ENCODE results near the gene DNAJC5G. TPM values are rescaled to one million over a fixed set of nuclear protein-coding genes. Genes with fewer than 3 reads are reported as not detected.

Gene DNAJC5G
- total and polyA plus RNA-seq, 11 donors, result 0.11 to 3.3 (median 1.2) TPM

DNA sequence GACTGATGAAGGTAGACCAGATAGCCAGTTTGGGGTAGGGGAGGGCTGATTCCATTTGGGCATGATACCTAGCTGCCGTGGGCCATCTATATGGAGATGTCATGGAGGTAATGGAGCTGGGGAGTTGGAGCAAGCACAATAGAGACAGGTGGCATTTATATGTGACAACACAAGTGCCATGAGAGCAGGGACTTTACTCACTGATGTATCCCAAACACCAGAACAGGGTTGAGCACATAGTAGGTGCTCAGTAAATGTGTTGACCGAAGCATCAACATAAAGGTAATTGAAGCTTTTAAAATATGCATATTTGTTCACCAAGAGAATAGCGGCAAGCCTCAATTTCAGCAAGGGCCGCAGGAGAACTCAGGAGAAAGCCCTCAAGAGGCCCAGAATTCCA, 27.3 kb upstream of the DNAJC5G start:
- 69 to 91% (median 80%) methylated on average over 4 of the region's 4 CpGs for WGBS, 4 donors
- Histone ChIP-seq H3K27ac (no peak overlapping the region), H3K4me1 (peaks cover 0 to 28% (median 6%) of the 10 kb centered on the region in 12 donors), H3K4me3 (no peak overlapping the region), H3K36me3 (peaks cover 0 to 23% (median 7%) of the 10 kb centered on the region in 9 donors), H3K9me3 (no peaks in the 10 kb centered on the region), H3K27me3 (peaks cover 0 to 25% (median 0%) of the 10 kb centered on the region in 9 donors)
- TF ChIP-seq, protein P1, sequence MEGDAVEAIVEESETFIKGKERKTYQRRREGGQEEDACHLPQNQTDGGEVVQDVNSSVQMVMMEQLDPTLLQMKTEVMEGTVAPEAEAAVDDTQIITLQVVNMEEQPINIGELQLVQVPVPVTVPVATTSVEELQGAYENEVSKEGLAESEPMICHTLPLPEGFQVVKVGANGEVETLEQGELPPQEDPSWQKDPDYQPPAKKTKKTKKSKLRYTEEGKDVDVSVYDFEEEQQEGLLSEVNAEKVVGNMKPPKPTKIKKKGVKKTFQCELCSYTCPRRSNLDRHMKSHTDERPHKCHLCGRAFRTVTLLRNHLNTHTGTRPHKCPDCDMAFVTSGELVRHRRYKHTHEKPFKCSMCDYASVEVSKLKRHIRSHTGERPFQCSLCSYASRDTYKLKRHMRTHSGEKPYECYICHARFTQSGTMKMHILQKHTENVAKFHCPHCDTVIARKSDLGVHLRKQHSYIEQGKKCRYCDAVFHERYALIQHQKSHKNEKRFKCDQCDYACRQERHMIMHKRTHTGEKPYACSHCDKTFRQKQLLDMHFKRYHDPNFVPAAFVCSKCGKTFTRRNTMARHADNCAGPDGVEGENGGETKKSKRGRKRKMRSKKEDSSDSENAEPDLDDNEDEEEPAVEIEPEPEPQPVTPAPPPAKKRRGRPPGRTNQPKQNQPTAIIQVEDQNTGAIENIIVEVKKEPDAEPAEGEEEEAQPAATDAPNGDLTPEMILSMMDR (IDR thresholded peaks at IDR 0.05), result no peak
- no peak for TF ChIP-seq POLR2A (IDR thresholded peaks at IDR 0.05)
- no peak for DNase-seq
- intact Hi-C loops (cut with DNase I), result loop anchor here in 1 of 10 donors (5.0 kb wide), 1 partner anchor 34 kb away; the partner anchor contains the start of gene TRIM54
- ATAC-seq, result no peak

DNA sequence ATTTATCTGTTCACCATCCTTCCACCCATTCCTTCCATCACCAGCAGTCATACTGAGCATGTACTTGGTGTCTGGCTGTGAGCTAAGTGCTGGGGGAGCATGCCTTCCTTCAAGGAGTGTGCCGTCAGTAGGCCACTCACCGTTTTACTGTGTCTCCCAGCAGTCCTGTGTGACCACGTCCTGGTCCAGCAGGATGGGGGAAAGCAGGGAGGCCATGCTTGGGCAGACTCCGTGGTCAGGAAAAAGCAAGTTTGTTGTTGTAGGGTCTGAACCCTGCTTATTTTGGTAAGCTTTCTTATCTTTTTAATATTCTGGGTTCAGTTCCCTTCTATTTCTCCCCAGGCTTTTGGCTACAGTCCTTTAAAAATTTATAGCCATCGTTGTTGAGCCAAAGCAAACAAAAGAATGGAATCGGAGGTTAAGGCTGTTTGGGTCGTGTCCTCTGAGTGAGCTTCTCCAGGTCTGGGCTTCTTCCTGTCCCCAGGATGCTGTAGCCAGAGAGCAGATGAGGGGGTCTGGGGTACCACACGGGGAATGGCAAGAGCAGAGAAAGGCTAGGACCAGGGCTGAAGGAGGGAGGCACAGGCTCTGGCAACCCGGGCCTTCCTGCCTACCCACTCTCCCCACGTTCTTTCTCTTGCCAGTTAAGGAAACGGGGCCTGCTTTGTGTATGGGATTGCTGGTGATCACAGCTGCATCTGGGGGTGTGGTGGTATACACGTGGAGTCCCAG, 25.9 kb upstream of the DNAJC5G start:
- DNase-seq, result no peak
- H3K27ac ChIP-seq, result no peak overlapping the region

DNA sequence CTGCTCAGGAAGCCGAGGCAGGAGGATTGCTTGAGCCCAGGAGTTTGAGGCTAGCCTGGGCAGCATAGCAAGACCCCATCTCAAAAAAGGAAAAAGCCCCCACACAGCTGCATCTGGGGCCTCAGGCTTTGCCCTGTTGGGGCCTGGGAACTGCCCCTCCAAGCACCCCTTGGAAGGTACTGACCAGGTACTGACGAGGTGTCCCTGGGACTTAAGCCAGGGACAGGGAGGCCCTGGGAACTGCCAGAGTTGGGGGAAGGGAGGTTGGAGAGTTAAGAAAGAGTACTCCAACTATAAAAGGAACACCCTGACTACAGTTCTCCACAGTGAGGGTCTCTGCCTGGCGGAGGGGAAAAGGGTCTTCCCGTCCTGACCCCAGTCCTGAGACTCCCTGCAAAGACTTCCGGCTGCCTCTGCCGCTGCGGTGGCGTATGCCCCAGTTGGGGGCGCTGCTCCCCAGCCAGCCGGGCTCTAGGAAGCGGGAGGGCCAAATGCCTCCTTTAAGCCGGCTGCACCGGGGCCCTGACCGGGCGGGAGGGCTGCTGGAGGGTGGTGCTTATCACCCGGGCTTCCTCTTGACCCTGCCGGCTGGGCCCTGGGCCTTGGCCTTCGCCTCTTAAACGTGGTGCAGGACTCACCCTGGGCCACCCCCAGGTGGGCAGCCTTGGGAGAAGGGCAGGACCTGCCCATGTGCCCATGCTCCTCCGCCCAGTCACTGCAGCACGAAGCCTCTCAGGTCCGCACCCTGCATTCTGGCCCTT, 25.2 kb upstream of the DNAJC5G start:
- Histone ChIP-seq H3K9me3 (no peaks in the 10 kb centered on the region), H3K4me1 (peaks cover 0 to 14% (median 4%) of the 10 kb centered on the region in 12 donors), H3K36me3 (peaks cover 0 to under 1% (median 0%) of the 10 kb centered on the region in 9 donors), H3K4me3 (no peak overlapping the region), H3K27me3 (peaks cover 0 to 32% (median 0%) of the 10 kb centered on the region in 9 donors), H3K27ac (no peak overlapping the region)
- WGBS, 4 donors, result 17 to 22% (median 21%) methylated on average over 17 to 22 of the region's 22 CpGs
- intact Hi-C loops (cut with DNase I), result loop anchor here in 8 of 10 donors (1.0 to 5.0 kb wide), 7 partner anchors 29 to 53 kb away; partner anchors contain the start of gene TRIM54 (in 1 of the 8)
- DNase-seq (peak; percentile 43 to 78 (median 62)), ATAC-seq (peak; percentile 62 to 88 (median 82))
- no peak for TF ChIP-seq POLR2A (IDR thresholded peaks at IDR 0.05)
- TF ChIP-seq, protein P1 (IDR thresholded peaks at IDR 0.05), result peak; percentile 40 to 75 (median 68)

More for the DNA sequence above, 25.9 kb upstream of the DNAJC5G start:
- H3K27me3 ChIP-seq, result peaks cover 0 to 32% (median 0%) of the 10 kb centered on the region in 9 donors
- 47 to 57% (median 50%) methylated on average over 11 to 12 of the region's 12 CpGs for WGBS, 4 donors
- peaks cover 0 to 14% (median 4%) of the 10 kb centered on the region in 12 donors for H3K4me1 ChIP-seq
- peaks cover 0 to 8% (median 0%) of the 10 kb centered on the region in 9 donors for H3K36me3 ChIP-seq
- intact Hi-C loops (cut with DNase I), result loop anchor here in 1 of 10 donors (5.0 kb wide), 1 partner anchor 33 kb away; the partner anchor contains the start of gene TRIM54
- TF ChIP-seq, protein P1 (IDR thresholded peaks at IDR 0.05), result no peak
- no peak for TF ChIP-seq POLR2A (IDR thresholded peaks at IDR 0.05)
- H3K4me3 ChIP-seq, result no peak overlapping the region
- ATAC-seq, result no peak
- H3K9me3 ChIP-seq, result no peaks in the 10 kb centered on the region

Measured in heart left ventricle (tissue), 16 donors.